RWPE2 (cell line): ENCODE measurements around the gene HNRNPU.

ENCODE experiments used
- ATAC-seq: fragments of 200-7000 bp; cut with Tn5 transposase; 3 replicates; pipeline ENCODE4 v1.9.1; 2021; ENCODE audit warnings: low read depth
- DNase-seq: peaks from one replicate; pipeline ENCODE4 v3.0.0-alpha.2; 2020; ENCODE audit warnings: low spot score
- H3K27ac ChIP-seq: fragments of 450-650 bp; 2 replicates; pipeline ENCODE4 v1.5.1; 2017; ENCODE audit warnings: mild to moderate bottlenecking; ENCODE audit not compliant: poor library complexity, severe bottlenecking
- H3K27me3 ChIP-seq: fragments of 250-450 bp; sonication (Bioruptor Pico); 2 replicates; pipeline ENCODE4 v1.5.1; 2021; ENCODE audit warnings: mild to moderate bottlenecking, moderate library complexity; ENCODE audit not compliant: insufficient read depth, poor library complexity, severe bottlenecking
- H3K36me3 ChIP-seq: fragments of 250-450 bp; sonication (Bioruptor Pico); 2 replicates; pipeline ENCODE4 v1.5.1; 2020; ENCODE audit warnings: low read depth, mild to moderate bottlenecking, moderate library complexity
- H3K4me1 ChIP-seq: fragments of 250-450 bp; sonication (Bioruptor Pico); 2 replicates; pipeline ENCODE4 v1.5.1; 2021; ENCODE audit warnings: mild to moderate bottlenecking, moderate library complexity; ENCODE audit not compliant: insufficient read depth, poor library complexity, severe bottlenecking
- H3K4me3 ChIP-seq: fragments of 250-450 bp; sonication (Bioruptor Pico); 2 replicates; pipeline ENCODE4 v1.5.1; 2021; ENCODE audit warnings: mild to moderate bottlenecking, moderate library complexity; ENCODE audit not compliant: severe bottlenecking
- H3K9me3 ChIP-seq: fragments of 250-450 bp; sonication (Bioruptor Pico); 2 replicates; pipeline ENCODE4 v1.5.1; 2021; ENCODE audit warnings: mild to moderate bottlenecking, moderate library complexity; ENCODE audit not compliant: severe bottlenecking
- CTCF ChIP-seq: fragments of 450-650 bp; IDR thresholded peaks from one replicate; pipeline ENCODE4 v1.5.1; 2017; ENCODE audit warnings: mild to moderate bottlenecking, moderate library complexity; ENCODE audit not compliant: poor library complexity, severe bottlenecking

Gene HNRNPU

GRCh38 chr1:244844155-244845121, 19.9 kb downstream of the HNRNPU start:
- no peaks in the 10 kb centered on the region for H3K9me3 ChIP-seq
- no peak overlapping the region for H3K27ac ChIP-seq
- H3K4me1 ChIP-seq, result no peaks in the 10 kb centered on the region
- H3K27me3 ChIP-seq, result no peaks in the 10 kb centered on the region
- H3K4me3 ChIP-seq, result no peak overlapping the region
- no peak for ATAC-seq
- DNase-seq, result no peak
- H3K36me3 ChIP-seq, result peaks cover 97% of the 10 kb centered on the region
- no peak for TF ChIP-seq CTCF

GRCh38 chr1:244843148-244843978, 21.0 kb downstream of the HNRNPU start:
- Histone ChIP-seq H3K27me3 (no peaks in the 10 kb centered on the region), H3K4me1 (peaks cover 2% of the 10 kb centered on the region), H3K4me3 (no peak overlapping the region), H3K36me3 (peaks cover 90% of the 10 kb centered on the region), H3K9me3 (no peaks in the 10 kb centered on the region), H3K27ac (no peak overlapping the region)
- DNase-seq, result no peak
- no peak for ATAC-seq
- TF ChIP-seq CTCF, result no peak

- DNase-seq, result no peak
- Histone ChIP-seq H3K27ac (no peak overlapping the region), H3K4me3 (no peak overlapping the region)
Observed at GRCh38 chr1:244841273-244841927, 22.9 kb downstream of the HNRNPU start.

GRCh38 chr1:244840219-244840794, 24.0 kb downstream of the HNRNPU start:
- H3K27me3 ChIP-seq, result no peaks in the 10 kb centered on the region
- H3K9me3 ChIP-seq, result no peaks in the 10 kb centered on the region
- DNase-seq (no peak), ATAC-seq (no peak)
- H3K4me1 ChIP-seq, result peaks cover 6% of the 10 kb centered on the region
- no peak overlapping the region for H3K4me3 ChIP-seq
- peaks cover 70% of the 10 kb centered on the region for H3K36me3 ChIP-seq
- TF ChIP-seq CTCF, result no peak
- no peak overlapping the region for H3K27ac ChIP-seq

More at GRCh38 chr1:244841273-244841927, 22.9 kb downstream of the HNRNPU start:
- Histone ChIP-seq H3K4me1 (peaks cover 6% of the 10 kb centered on the region), H3K27me3 (no peaks in the 10 kb centered on the region), H3K9me3 (no peaks in the 10 kb centered on the region), H3K36me3 (peaks cover 79% of the 10 kb centered on the region)
- TF ChIP-seq CTCF, result no peak
- ATAC-seq, result no peak
